Testis (tissue), 3 donors: ENCODE results near the gene NKX2-2. TPM values are rescaled to one million over a fixed set of nuclear protein-coding genes. Genes with fewer than 3 reads are reported as not detected.
A peak's percentile ranks its signal among the peaks of the same experiment; 100 is the strongest.

ENCODE experiments used
- DNase-seq: peaks from one replicate; pipeline ENCODE4 v3.0.0-alpha.2; 2019
- H3K27ac ChIP-seq, 2 donors: fragments of 200-600 bp; sonication (generic); one replicate each; pipeline ENCODE4 v1.5.1; 2019
- H3K27me3 ChIP-seq: fragments of 200-600 bp; sonication (generic); one replicate; pipeline ENCODE4 v1.5.1; 2019
- H3K36me3 ChIP-seq: fragments of 200-600 bp; sonication (generic); one replicate; pipeline ENCODE4 v1.5.1; 2017; ENCODE audit warnings: low read depth; ENCODE audit errors: missing control alignments
- H3K4me1 ChIP-seq: fragments of 200-600 bp; sonication (generic); one replicate; pipeline ENCODE4 v1.5.1; 2019
- H3K4me3 ChIP-seq, 2 donors: fragments of 200-600 bp; sonication (generic); one replicate each; pipeline ENCODE4 v1.5.1; 2017 to 2019
- H3K9me3 ChIP-seq: fragments of 200-600 bp; sonication (generic); one replicate; pipeline ENCODE4 v1.5.1; 2017
- CTCF ChIP-seq, 3 experiments: fragments of 450-650 bp in 2 of 3; fragments of 200-600 bp in 1 of 3; sonication (generic) in 1 of 3; IDR thresholded peaks; one replicate each; pipeline ENCODE4 v1.5.1; 2016 to 2019; ENCODE audit warnings: antibody characterized with exemption in 3 of 3, mild to moderate bottlenecking in 2 of 3, moderate library complexity in 1 of 3
- POLR2A ChIP-seq: fragments of 450-650 bp; IDR thresholded peaks from one replicate; pipeline ENCODE4 v1.6.1; 2017; ENCODE audit warnings: antibody characterized with exemption, mild to moderate bottlenecking, moderate library complexity
- WGBS, 2 donors: methylation state at CpG; one replicate each; pipeline ENCODE4 v1.1.5; 2018; 5-methylcytosine and 5-hydroxymethylcytosine counted together
- intact Hi-C: fragments of 100-400 bp; cut with DNase I; formaldehyde crosslinking; loops from one replicate; pipeline ENCODE4 v1.15.1; 2023; ENCODE audit warnings: low total_unique reads
- polyA plus RNA-seq: library from polyadenylated mRNA; stranded (reverse); fragments of 350-450 nt; fragmentation: Illumina TruSeq; extraction: RNeasy Lipid Tissue Mini Kit (QIAGEN cat#74804); gene quantifications from one replicate; pipeline ENCODE4 v1.2.3, GENCODE V29; 2014; ENCODE audit warnings: low read depth, low replicate concordance; ENCODE audit not compliant: insufficient read depth
- total RNA-seq, 2 donors: library from RNA; depleted of rRNA; stranded (reverse); fragments of >200 nt; gene quantifications; one replicate each; pipeline ENCODE4 v1.2.3, GENCODE V29; 2016

NKX2-2 gene
- total and polyA plus RNA-seq, 3 donors from 2014 or later = 0.16 TPM; not detected in 2

- peaks cover 4% of the 10 kb centered on the region for H3K27me3 ChIP-seq
- DNase-seq = no peak
- H3K4me3 ChIP-seq = no peak overlapping the region
- H3K36me3 ChIP-seq = no peaks in the 10 kb centered on the region
- H3K9me3 ChIP-seq = no peaks in the 10 kb centered on the region
- intact Hi-C loops = no loop called here
- peaks cover 29% of the 10 kb centered on the region for H3K4me1 ChIP-seq
- TF ChIP-seq POLR2A = no peak
- TF ChIP-seq CTCF (IDR thresholded peaks at IDR 0.05) = no peak
- WGBS, 2 donors = 2 to 4% methylated on average over 11 to 61 of the region's 76 CpGs
- no peak overlapping the region for H3K27ac ChIP-seq
These were observed 1.8 kb downstream of the NKX2-2 start for GRCh38 chr20:21511850-21512633.

GRCh38 chr20:21511485-21511849, 2.4 kb downstream of the NKX2-2 start:
- peaks cover 29% of the 10 kb centered on the region for H3K4me1 ChIP-seq
- peaks cover 4% of the 10 kb centered on the region for H3K27me3 ChIP-seq
- H3K36me3 ChIP-seq = no peaks in the 10 kb centered on the region
- 23 to 27% methylated on average over 18 of the region's 18 CpGs for WGBS, 2 donors
- intact Hi-C loops = no loop called here
- no peak for TF ChIP-seq POLR2A
- no peak for TF ChIP-seq CTCF (IDR thresholded peaks at IDR 0.05)
- H3K4me3 ChIP-seq = no peak overlapping the region
- no peak for DNase-seq
- no peak overlapping the region for H3K27ac ChIP-seq
- no peaks in the 10 kb centered on the region for H3K9me3 ChIP-seq

- Histone ChIP-seq H3K36me3 (no peaks in the 10 kb centered on the region), H3K4me1 (peaks cover 31% of the 10 kb centered on the region), H3K27me3 (peaks cover 4% of the 10 kb centered on the region), H3K9me3 (no peaks in the 10 kb centered on the region), H3K4me3 (no peak overlapping the region), H3K27ac (no peak overlapping the region)
- no peak for TF ChIP-seq POLR2A
- TF ChIP-seq CTCF (IDR thresholded peaks at IDR 0.05) = no peak
- intact Hi-C loops = no loop called here
- WGBS, 2 donors = 16 to 17% methylated on average over 33 to 46 of the region's 62 CpGs
- no peak for DNase-seq
These were observed 3.2 kb downstream of the NKX2-2 start for GRCh38 chr20:21510414-21511384.

- H3K4me3 ChIP-seq = no peak overlapping the region
- TF ChIP-seq CTCF (IDR thresholded peaks at IDR 0.05) = no peak
- TF ChIP-seq POLR2A = no peak
- intact Hi-C loops = loop anchor here (10.0 kb wide), 1 partner anchor 645 kb away; no protein-coding TSS in a partner anchor
- WGBS, 2 donors = 0 to 2% methylated on average over 8 to 43 of the region's 43 CpGs
- H3K27me3 ChIP-seq = no peaks in the 10 kb centered on the region
- H3K27ac ChIP-seq = no peak overlapping the region
- H3K36me3 ChIP-seq = no peaks in the 10 kb centered on the region
- H3K9me3 ChIP-seq = no peaks in the 10 kb centered on the region
- peaks cover 34% of the 10 kb centered on the region for H3K4me1 ChIP-seq
- DNase-seq = peak; percentile 50
These were observed 4.1 kb downstream of the NKX2-2 start for GRCh38 chr20:21509597-21510371.
